Measurements from ENCODE around the gene MRPS15.

Gene MRPS15

GRCh38 chr1:36425791-36426190, 38.4 kb downstream of the MRPS15 start:
- no peak overlapping the region for H3K27ac ChIP-seq (ENCODE audit: low read depth, low read length)
- H3K36me3 ChIP-seq (ENCODE audit: control insufficient read depth, insufficient read depth, low read length), result no peaks in the 10 kb centered on the region

GRCh38 chr1:36421649-36422048, 42.5 kb downstream of the MRPS15 start:
- no peak overlapping the region for H3K27ac ChIP-seq (ENCODE audit: low read depth, low read length)
- H3K9ac ChIP-seq (ENCODE audit: low read length), result no peak overlapping the region
- H3K27me3 ChIP-seq (ENCODE audit: control insufficient read depth, insufficient read depth, low read length), result no peaks in the 10 kb centered on the region
- no peak overlapping the region for H3K4me3 ChIP-seq (ENCODE audit: low read length)
- peaks cover 2% of the 10 kb centered on the region for H3K4me1 ChIP-seq (ENCODE audit: control insufficient read depth, insufficient read depth, low read length)
- H3K36me3 ChIP-seq (ENCODE audit: control insufficient read depth, insufficient read depth, low read length), result no peaks in the 10 kb centered on the region

More at GRCh38 chr1:36425791-36426190, 38.4 kb downstream of the MRPS15 start:
- H3K4me1 ChIP-seq (ENCODE audit: control insufficient read depth, insufficient read depth, low read length), result no peaks in the 10 kb centered on the region
- no peaks in the 10 kb centered on the region for H3K27me3 ChIP-seq (ENCODE audit: control insufficient read depth, insufficient read depth, low read length)
- no peak overlapping the region for H3K9ac ChIP-seq (ENCODE audit: low read length)
- no peak overlapping the region for H3K4me3 ChIP-seq (ENCODE audit: low read length)

- H3K9ac ChIP-seq (ENCODE audit: low read length), result peak overlapping the region; percentile 10
- H3K36me3 ChIP-seq (ENCODE audit: control insufficient read depth, insufficient read depth, low read length), result no peaks in the 10 kb centered on the region
- H3K27ac ChIP-seq (ENCODE audit: low read depth, low read length), result no peak overlapping the region
- H3K4me1 ChIP-seq (ENCODE audit: control insufficient read depth, insufficient read depth, low read length), result peaks cover 2% of the 10 kb centered on the region
- H3K27me3 ChIP-seq (ENCODE audit: control insufficient read depth, insufficient read depth, low read length), result no peaks in the 10 kb centered on the region
- no peak overlapping the region for H3K4me3 ChIP-seq (ENCODE audit: low read length)
Measured at GRCh38 chr1:36420836-36421317, 43.3 kb downstream of the MRPS15 start.

- H3K27me3 ChIP-seq (ENCODE audit: control insufficient read depth, insufficient read depth, low read length), result no peaks in the 10 kb centered on the region
- H3K36me3 ChIP-seq (ENCODE audit: control insufficient read depth, insufficient read depth, low read length), result no peaks in the 10 kb centered on the region
- no peak overlapping the region for H3K27ac ChIP-seq (ENCODE audit: low read depth, low read length)
- no peak overlapping the region for H3K4me3 ChIP-seq (ENCODE audit: low read length)
- peaks cover 2% of the 10 kb centered on the region for H3K4me1 ChIP-seq (ENCODE audit: control insufficient read depth, insufficient read depth, low read length)
- no peak overlapping the region for H3K9ac ChIP-seq (ENCODE audit: low read length)
Measured at GRCh38 chr1:36420409-36420808, 43.8 kb downstream of the MRPS15 start.

- Histone ChIP-seq H3K9ac (ENCODE audit: low read length) (no peak overlapping the region), H3K27ac (ENCODE audit: low read depth, low read length) (no peak overlapping the region), H3K4me3 (ENCODE audit: low read length) (no peak overlapping the region), H3K36me3 (ENCODE audit: control insufficient read depth, insufficient read depth, low read length) (no peaks in the 10 kb centered on the region), H3K4me1 (ENCODE audit: control insufficient read depth, insufficient read depth, low read length) (peaks cover 2% of the 10 kb centered on the region), H3K27me3 (ENCODE audit: control insufficient read depth, insufficient read depth, low read length) (no peaks in the 10 kb centered on the region)
Measured at GRCh38 chr1:36419569-36419968, 44.6 kb downstream of the MRPS15 start.

GRCh38 chr1:36419140-36419539, 45.0 kb downstream of the MRPS15 start:
- Histone ChIP-seq H3K27me3 (ENCODE audit: control insufficient read depth, insufficient read depth, low read length) (no peaks in the 10 kb centered on the region), H3K36me3 (ENCODE audit: control insufficient read depth, insufficient read depth, low read length) (no peaks in the 10 kb centered on the region), H3K4me3 (ENCODE audit: low read length) (no peak overlapping the region), H3K9ac (ENCODE audit: low read length) (no peak overlapping the region), H3K27ac (ENCODE audit: low read depth, low read length) (no peak overlapping the region), H3K4me1 (ENCODE audit: control insufficient read depth, insufficient read depth, low read length) (peaks cover 2% of the 10 kb centered on the region)

GRCh38 chr1:36417931-36418330, 46.3 kb downstream of the MRPS15 start:
- Histone ChIP-seq H3K27ac (ENCODE audit: low read depth, low read length) (no peak overlapping the region), H3K9ac (ENCODE audit: low read length) (no peak overlapping the region), H3K4me1 (ENCODE audit: control insufficient read depth, insufficient read depth, low read length) (peaks cover 2% of the 10 kb centered on the region), H3K4me3 (ENCODE audit: low read length) (no peak overlapping the region), H3K36me3 (ENCODE audit: control insufficient read depth, insufficient read depth, low read length) (no peaks in the 10 kb centered on the region), H3K27me3 (ENCODE audit: control insufficient read depth, insufficient read depth, low read length) (no peaks in the 10 kb centered on the region)

GRCh38 chr1:36415661-36416326, 48.4 kb downstream of the MRPS15 start:
- Histone ChIP-seq H3K36me3 (ENCODE audit: control insufficient read depth, insufficient read depth, low read length) (no peaks in the 10 kb centered on the region), H3K27me3 (ENCODE audit: control insufficient read depth, insufficient read depth, low read length) (no peaks in the 10 kb centered on the region), H3K4me3 (ENCODE audit: low read length) (no peak overlapping the region), H3K9ac (ENCODE audit: low read length) (no peak overlapping the region), H3K27ac (ENCODE audit: low read depth, low read length) (no peak overlapping the region), H3K4me1 (ENCODE audit: control insufficient read depth, insufficient read depth, low read length) (peaks cover 2% of the 10 kb centered on the region)

GRCh38 chr1:36414384-36414783, 49.8 kb downstream of the MRPS15 start:
- no peaks in the 10 kb centered on the region for H3K4me1 ChIP-seq (ENCODE audit: control insufficient read depth, insufficient read depth, low read length)
- H3K36me3 ChIP-seq (ENCODE audit: control insufficient read depth, insufficient read depth, low read length), result no peaks in the 10 kb centered on the region
- no peak overlapping the region for H3K27ac ChIP-seq (ENCODE audit: low read depth, low read length)
- H3K4me3 ChIP-seq (ENCODE audit: low read length), result no peak overlapping the region
- H3K9ac ChIP-seq (ENCODE audit: low read length), result no peak overlapping the region
- no peaks in the 10 kb centered on the region for H3K27me3 ChIP-seq (ENCODE audit: control insufficient read depth, insufficient read depth, low read length)

GRCh38 chr1:36411674-36412648, 52.2 kb downstream of the MRPS15 start:
- Histone ChIP-seq H3K4me3 (ENCODE audit: low read length) (no peak overlapping the region), H3K4me1 (ENCODE audit: control insufficient read depth, insufficient read depth, low read length) (no peaks in the 10 kb centered on the region), H3K9ac (ENCODE audit: low read length) (no peak overlapping the region), H3K27me3 (ENCODE audit: control insufficient read depth, insufficient read depth, low read length) (no peaks in the 10 kb centered on the region), H3K36me3 (ENCODE audit: control insufficient read depth, insufficient read depth, low read length) (no peaks in the 10 kb centered on the region), H3K27ac (ENCODE audit: low read depth, low read length) (no peak overlapping the region)

GRCh38 chr1:36408479-36408878, 55.7 kb downstream of the MRPS15 start:
- Histone ChIP-seq H3K27ac (ENCODE audit: low read depth, low read length) (no peak overlapping the region), H3K4me1 (ENCODE audit: control insufficient read depth, insufficient read depth, low read length) (no peaks in the 10 kb centered on the region), H3K4me3 (ENCODE audit: low read length) (no peak overlapping the region), H3K27me3 (ENCODE audit: control insufficient read depth, insufficient read depth, low read length) (no peaks in the 10 kb centered on the region), H3K36me3 (ENCODE audit: control insufficient read depth, insufficient read depth, low read length) (no peaks in the 10 kb centered on the region), H3K9ac (ENCODE audit: low read length) (no peak overlapping the region)

- Histone ChIP-seq H3K27me3 (ENCODE audit: control insufficient read depth, insufficient read depth, low read length) (no peaks in the 10 kb centered on the region), H3K4me3 (ENCODE audit: low read length) (no peak overlapping the region), H3K9ac (ENCODE audit: low read length) (no peak overlapping the region), H3K36me3 (ENCODE audit: control insufficient read depth, insufficient read depth, low read length) (no peaks in the 10 kb centered on the region), H3K4me1 (ENCODE audit: control insufficient read depth, insufficient read depth, low read length) (no peaks in the 10 kb centered on the region), H3K27ac (ENCODE audit: low read depth, low read length) (no peak overlapping the region)
Measured at GRCh38 chr1:36406440-36406839, 57.7 kb downstream of the MRPS15 start.

All from rectal smooth muscle tissue (tissue), 1 donor.